ENCODE results near the gene ECHS1. TPM values are rescaled to one million over a fixed set of nuclear protein-coding genes. Genes with fewer than 3 reads are reported as not detected.
A peak's percentile ranks its signal among the peaks of the same experiment; 100 is the strongest.

The ECHS1 gene
- total RNA-seq, 1 experiment from 2014 or later, result 53.5 TPM

DNA sequence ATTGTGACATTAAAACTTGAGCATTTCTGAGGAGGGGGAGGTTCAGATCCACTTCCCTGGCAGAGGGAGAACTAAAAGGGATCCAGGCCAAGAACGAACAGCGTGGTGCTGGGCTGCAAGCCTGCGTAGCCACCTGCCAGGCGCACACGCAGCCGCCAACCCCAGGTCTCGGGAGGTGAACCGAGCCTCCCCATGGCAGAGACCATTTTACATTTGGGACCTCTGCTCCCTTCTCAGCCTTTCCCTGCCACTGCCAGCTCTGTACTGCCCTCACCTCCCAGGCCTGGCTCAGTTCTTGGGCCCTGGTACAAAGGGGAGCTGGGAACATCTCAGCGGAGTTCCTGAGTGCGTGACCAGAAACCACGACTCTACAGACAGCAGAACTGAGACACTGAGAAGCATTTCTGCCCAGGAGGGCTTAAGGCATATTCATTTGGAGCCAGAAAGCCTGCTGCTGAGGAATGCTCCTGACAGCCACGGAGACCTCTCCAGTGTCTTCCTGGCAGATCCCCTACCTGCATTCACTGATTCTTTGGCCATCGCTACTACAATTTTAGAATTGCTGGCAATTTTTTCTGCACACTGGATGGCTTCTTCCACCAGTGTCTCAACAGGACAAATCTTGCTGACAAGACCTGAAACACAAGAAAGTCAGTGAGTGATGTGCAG is 7.6 kb downstream of the ECHS1 start:
- H3K27me3 Mint-ChIP-seq (ENCODE audit: unreplicated experiment), result no peaks in the 10 kb centered on the region
- no peak overlapping the region for H3K27ac Mint-ChIP-seq (ENCODE audit: unreplicated experiment)
- BruUV-seq (replicated peaks), result no TSS peak
- H3K4me1 Mint-ChIP-seq (ENCODE audit: low read depth, unreplicated experiment), result no peaks in the 10 kb centered on the region
- intact Hi-C loops (cut with micrococcal nuclease; ENCODE audit: unreplicated experiment), result no loop called here
- H3K9me3 Mint-ChIP-seq (ENCODE audit: low read depth, unreplicated experiment), result no peaks in the 10 kb centered on the region
- no peak overlapping the region for H3K4me3 Mint-ChIP-seq (ENCODE audit: low read depth, unreplicated experiment)
- TF ChIP-seq, protein P1, sequence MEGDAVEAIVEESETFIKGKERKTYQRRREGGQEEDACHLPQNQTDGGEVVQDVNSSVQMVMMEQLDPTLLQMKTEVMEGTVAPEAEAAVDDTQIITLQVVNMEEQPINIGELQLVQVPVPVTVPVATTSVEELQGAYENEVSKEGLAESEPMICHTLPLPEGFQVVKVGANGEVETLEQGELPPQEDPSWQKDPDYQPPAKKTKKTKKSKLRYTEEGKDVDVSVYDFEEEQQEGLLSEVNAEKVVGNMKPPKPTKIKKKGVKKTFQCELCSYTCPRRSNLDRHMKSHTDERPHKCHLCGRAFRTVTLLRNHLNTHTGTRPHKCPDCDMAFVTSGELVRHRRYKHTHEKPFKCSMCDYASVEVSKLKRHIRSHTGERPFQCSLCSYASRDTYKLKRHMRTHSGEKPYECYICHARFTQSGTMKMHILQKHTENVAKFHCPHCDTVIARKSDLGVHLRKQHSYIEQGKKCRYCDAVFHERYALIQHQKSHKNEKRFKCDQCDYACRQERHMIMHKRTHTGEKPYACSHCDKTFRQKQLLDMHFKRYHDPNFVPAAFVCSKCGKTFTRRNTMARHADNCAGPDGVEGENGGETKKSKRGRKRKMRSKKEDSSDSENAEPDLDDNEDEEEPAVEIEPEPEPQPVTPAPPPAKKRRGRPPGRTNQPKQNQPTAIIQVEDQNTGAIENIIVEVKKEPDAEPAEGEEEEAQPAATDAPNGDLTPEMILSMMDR (IDR thresholded peaks at IDR 0.05; ENCODE audit: unreplicated experiment), result no peak
- CTCF ChIA-PET, result no interaction called here
- peaks cover 18% of the 10 kb centered on the region for H3K36me3 Mint-ChIP-seq (ENCODE audit: insufficient read depth, unreplicated experiment)
- no peak for DNase-seq

DNA sequence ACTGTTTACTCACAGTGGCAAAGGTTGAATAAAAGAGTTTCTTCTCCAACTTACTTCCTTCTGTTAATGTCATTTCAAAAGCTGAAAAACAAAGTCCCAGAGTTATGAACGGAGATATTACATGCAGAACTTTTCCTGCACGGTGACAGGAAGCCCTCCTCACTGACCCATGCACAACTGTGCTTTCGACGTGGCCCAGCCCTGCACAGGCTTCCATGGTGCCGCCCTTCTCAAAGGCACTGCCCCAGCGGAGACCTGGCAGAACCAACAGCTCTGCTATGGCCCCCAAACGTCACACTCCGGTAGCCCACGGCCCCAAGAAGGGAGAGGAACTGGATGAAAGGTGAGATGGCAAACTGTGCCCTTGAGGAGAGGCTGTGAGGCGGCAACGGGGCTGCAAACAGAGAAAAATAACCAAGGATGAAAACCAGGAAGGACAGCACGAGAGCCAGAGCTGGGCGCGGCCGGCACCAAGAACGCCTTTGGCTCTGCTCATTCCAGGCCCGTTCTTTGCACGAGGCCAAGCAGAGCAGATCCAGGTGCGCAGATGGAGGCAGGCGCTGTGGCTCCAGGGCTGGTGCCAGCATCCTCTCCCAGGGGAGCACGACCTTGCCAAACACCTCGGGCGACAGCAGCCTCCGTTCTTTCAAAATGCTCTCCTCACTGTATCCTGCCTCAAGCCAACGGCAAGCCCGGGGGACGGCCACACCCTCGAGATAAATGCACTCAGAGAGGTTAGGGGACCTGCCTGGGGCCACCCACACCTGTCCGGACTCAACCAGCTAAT is 8.3 kb downstream of the ECHS1 start:
- CTCF ChIA-PET, result no interaction called here

DNA sequence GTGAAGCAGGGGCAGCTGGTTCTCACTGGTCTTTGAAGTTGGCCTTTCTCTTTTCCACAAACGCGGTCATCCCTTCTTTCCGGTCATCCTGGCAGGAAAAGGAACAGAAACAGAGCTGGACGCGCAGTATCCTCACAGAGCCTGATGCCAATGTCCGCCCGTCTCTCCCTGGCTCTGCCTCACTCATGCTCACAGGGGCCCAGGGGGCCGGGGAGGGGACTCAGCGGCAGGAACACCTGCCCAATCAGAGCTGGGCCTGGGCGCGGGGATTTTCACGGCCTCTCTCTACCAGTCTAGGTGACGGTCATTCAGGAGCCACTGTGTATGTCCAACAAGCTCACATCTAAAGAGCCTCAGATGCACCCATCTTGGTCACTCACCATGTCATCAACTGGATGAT is 10.3 kb downstream of the ECHS1 start:
- H3K4me3 Mint-ChIP-seq (ENCODE audit: low read depth, unreplicated experiment), result no peak overlapping the region
- CTCF ChIA-PET, result no interaction called here
- TF ChIP-seq, protein P1 (IDR thresholded peaks at IDR 0.05; ENCODE audit: unreplicated experiment), result no peak
- H3K27ac Mint-ChIP-seq (ENCODE audit: unreplicated experiment), result no peak overlapping the region
- peaks cover 13% of the 10 kb centered on the region for H3K36me3 Mint-ChIP-seq (ENCODE audit: insufficient read depth, unreplicated experiment)
- no peaks in the 10 kb centered on the region for H3K9me3 Mint-ChIP-seq (ENCODE audit: low read depth, unreplicated experiment)
- H3K27me3 Mint-ChIP-seq (ENCODE audit: unreplicated experiment), result no peaks in the 10 kb centered on the region
- intact Hi-C loops (cut with micrococcal nuclease; ENCODE audit: unreplicated experiment), result no loop called here
- no peak for DNase-seq
- no peaks in the 10 kb centered on the region for H3K4me1 Mint-ChIP-seq (ENCODE audit: low read depth, unreplicated experiment)
- BruUV-seq (replicated peaks), result TSS peak; percentile 83

More for the DNA sequence above, 8.3 kb downstream of the ECHS1 start:
- no peak for DNase-seq
- TF ChIP-seq, protein P1 (IDR thresholded peaks at IDR 0.05; ENCODE audit: unreplicated experiment), result no peak
- BruUV-seq (replicated peaks), result no TSS peak
- Mint-ChIP-seq H3K4me1 (ENCODE audit: low read depth, unreplicated experiment) (no peaks in the 10 kb centered on the region), H3K9me3 (ENCODE audit: low read depth, unreplicated experiment) (no peaks in the 10 kb centered on the region), H3K27me3 (ENCODE audit: unreplicated experiment) (no peaks in the 10 kb centered on the region), H3K4me3 (ENCODE audit: low read depth, unreplicated experiment) (no peak overlapping the region), H3K36me3 (ENCODE audit: insufficient read depth, unreplicated experiment) (peaks cover 18% of the 10 kb centered on the region), H3K27ac (ENCODE audit: unreplicated experiment) (no peak overlapping the region)
- intact Hi-C loops (cut with micrococcal nuclease; ENCODE audit: unreplicated experiment), result no loop called here

DNA sequence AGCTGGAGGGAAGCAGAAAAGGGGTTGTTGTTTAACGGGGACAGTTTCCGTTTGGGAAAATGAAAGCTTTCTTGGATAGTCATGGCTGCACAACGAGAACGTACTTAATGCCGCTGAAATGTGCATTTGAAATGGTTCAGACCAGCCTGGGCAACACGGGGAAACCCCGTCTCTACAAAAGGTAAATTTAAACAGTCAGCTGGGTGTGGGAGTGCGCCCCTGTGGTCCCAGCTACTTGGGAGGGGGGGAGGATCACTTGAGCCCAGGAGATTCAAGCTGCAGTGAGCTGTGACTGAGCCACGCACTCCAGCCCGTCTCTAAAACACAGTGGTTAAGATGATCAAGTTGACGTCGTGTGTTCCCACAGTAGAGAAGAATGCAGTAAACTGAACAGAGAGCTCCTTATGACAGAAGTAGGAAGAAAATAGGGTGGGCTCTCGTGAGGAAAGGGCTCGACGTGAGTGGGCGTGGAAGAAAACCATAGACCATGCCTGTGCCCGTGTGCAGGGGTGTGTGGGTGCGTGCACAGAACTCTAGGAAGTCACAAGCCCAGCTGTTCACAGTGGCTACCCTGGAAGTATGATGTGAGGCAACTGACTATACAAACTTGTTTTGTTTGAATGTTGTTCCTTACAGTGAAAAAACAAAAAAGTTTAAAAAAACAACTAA is 11.2 kb downstream of the ECHS1 start:
- Mint-ChIP-seq H3K4me1 (ENCODE audit: low read depth, unreplicated experiment) (no peaks in the 10 kb centered on the region), H3K27ac (ENCODE audit: unreplicated experiment) (no peak overlapping the region), H3K4me3 (ENCODE audit: low read depth, unreplicated experiment) (no peak overlapping the region), H3K9me3 (ENCODE audit: low read depth, unreplicated experiment) (no peaks in the 10 kb centered on the region), H3K27me3 (ENCODE audit: unreplicated experiment) (no peaks in the 10 kb centered on the region), H3K36me3 (ENCODE audit: insufficient read depth, unreplicated experiment) (peaks cover 12% of the 10 kb centered on the region)
- no TSS peak for BruUV-seq (replicated peaks)
- TF ChIP-seq, protein P1 (IDR thresholded peaks at IDR 0.05; ENCODE audit: unreplicated experiment), result no peak
- CTCF ChIA-PET, result no interaction called here
- intact Hi-C loops (cut with micrococcal nuclease; ENCODE audit: unreplicated experiment), result no loop called here
- no peak for DNase-seq
